Measurements from ENCODE around the gene ABI1. TPM values are rescaled to one million over a fixed set of nuclear protein-coding genes. Genes with fewer than 3 reads are reported as not detected.

Gene ABI1
- total and polyA plus RNA-seq, 2 donors (not counting 1 experiment from before 2014, with no cell fraction given): 29.4 to 74.3 TPM

DNA sequence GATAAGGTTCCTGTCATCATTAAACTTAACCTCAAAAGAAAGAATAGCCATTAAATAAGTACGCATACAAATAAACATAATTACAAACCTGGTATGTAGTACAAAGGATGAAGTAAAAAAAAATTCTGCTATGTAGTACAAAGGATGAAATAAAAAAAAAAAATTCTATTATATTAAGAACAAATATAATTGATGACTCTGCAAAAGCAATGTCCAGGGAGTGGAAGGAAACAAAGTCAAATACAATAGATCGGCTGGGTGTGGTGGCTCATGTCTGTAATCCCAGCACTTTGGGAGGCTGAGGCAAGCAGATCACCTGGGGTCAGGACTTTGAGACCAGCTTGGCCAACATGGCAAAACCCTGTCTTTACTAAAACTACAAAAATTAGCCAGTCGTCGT lies 56.9 kb downstream of the ABI1 start:
- Histone ChIP-seq H2AFZ (ENCODE audit: low read length) (no peak overlapping the region), H3K36me3 (ENCODE audit: control insufficient read depth, insufficient read depth, low read length) (no peaks in the 10 kb centered on the region), H3K9me3 (ENCODE audit: control insufficient read depth, insufficient read depth, low read depth, low read length) (no peaks in the 10 kb centered on the region), H4K20me1 (ENCODE audit: control insufficient read depth, extremely low read depth, insufficient read depth, low read length) (no peaks in the 10 kb centered on the region), H3K27me3 (ENCODE audit: control insufficient read depth, insufficient read depth, low read length) (no peaks in the 10 kb centered on the region), H3K4me3 (replicated peaks in 1 of 4; ENCODE audit: control extremely low read depth in 1 of 4, insufficient read depth in 1 of 4, low read depth in 3 of 4, low read length in 4 of 4) (no peak overlapping the region), H3K4me1 (ENCODE audit: control insufficient read depth, extremely low read depth, insufficient read depth, low read length) (no peaks in the 10 kb centered on the region), H3K27ac (ENCODE audit: insufficient read depth, low read length) (no peak overlapping the region), H3K9ac (ENCODE audit: insufficient read depth, low read length) (no peak overlapping the region), H3K4me2 (ENCODE audit: extremely low read depth, insufficient read depth, low read length) (no peak overlapping the region), H3K79me2 (ENCODE audit: control insufficient read depth, insufficient read depth, low read length) (peaks cover 37% of the 10 kb centered on the region)
- TF ChIP-seq, protein P1, sequence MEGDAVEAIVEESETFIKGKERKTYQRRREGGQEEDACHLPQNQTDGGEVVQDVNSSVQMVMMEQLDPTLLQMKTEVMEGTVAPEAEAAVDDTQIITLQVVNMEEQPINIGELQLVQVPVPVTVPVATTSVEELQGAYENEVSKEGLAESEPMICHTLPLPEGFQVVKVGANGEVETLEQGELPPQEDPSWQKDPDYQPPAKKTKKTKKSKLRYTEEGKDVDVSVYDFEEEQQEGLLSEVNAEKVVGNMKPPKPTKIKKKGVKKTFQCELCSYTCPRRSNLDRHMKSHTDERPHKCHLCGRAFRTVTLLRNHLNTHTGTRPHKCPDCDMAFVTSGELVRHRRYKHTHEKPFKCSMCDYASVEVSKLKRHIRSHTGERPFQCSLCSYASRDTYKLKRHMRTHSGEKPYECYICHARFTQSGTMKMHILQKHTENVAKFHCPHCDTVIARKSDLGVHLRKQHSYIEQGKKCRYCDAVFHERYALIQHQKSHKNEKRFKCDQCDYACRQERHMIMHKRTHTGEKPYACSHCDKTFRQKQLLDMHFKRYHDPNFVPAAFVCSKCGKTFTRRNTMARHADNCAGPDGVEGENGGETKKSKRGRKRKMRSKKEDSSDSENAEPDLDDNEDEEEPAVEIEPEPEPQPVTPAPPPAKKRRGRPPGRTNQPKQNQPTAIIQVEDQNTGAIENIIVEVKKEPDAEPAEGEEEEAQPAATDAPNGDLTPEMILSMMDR (conservative IDR thresholded peaks at IDR 0.05 in 1 of 2, IDR thresholded peaks at IDR 0.05 in 1 of 2; ENCODE audit: low read depth in 1 of 2, low read length in 2 of 2): no peak
- no peak for TF ChIP-seq EZH2 (IDR thresholded peaks at IDR 0.05; ENCODE audit: low read length, missing control alignments)
- no peak for DNase-seq (ENCODE audit: low read depth in 2 of 2)

DNA sequence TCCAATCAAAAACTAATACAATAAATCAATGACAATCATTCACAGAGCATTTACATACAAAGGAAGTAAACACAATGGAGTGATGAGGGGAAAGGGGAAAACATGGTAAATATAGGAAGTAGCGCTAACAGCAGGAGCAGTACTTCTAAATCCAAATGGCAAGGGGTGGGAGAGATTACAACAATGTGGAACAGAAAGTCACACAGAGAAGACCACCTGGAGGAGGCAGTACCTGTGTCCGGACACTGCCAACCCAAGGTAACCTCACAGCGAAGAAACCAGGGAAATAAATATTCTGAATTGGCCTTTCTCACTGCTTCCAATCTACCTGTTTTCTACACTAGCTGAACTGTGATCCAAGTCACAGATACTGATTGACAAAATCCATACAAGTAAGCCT lies 58.2 kb downstream of the ABI1 start:
- no peaks in the 10 kb centered on the region for H4K20me1 ChIP-seq (ENCODE audit: control insufficient read depth, extremely low read depth, insufficient read depth, low read length)
- H3K4me3 ChIP-seq (replicated peaks in 1 of 4; ENCODE audit: control extremely low read depth in 1 of 4, insufficient read depth in 1 of 4, low read depth in 3 of 4, low read length in 4 of 4): no peak overlapping the region
- no peak overlapping the region for H3K9ac ChIP-seq (ENCODE audit: insufficient read depth, low read length)
- H3K36me3 ChIP-seq (ENCODE audit: control insufficient read depth, insufficient read depth, low read length): no peaks in the 10 kb centered on the region
- H3K4me1 ChIP-seq (ENCODE audit: control insufficient read depth, extremely low read depth, insufficient read depth, low read length): no peaks in the 10 kb centered on the region
- no peak overlapping the region for H3K27ac ChIP-seq (ENCODE audit: insufficient read depth, low read length)
- H3K4me2 ChIP-seq (ENCODE audit: extremely low read depth, insufficient read depth, low read length): no peak overlapping the region
- H3K9me3 ChIP-seq (ENCODE audit: control insufficient read depth, insufficient read depth, low read depth, low read length): no peaks in the 10 kb centered on the region
- no peak for DNase-seq (ENCODE audit: low read depth in 2 of 2)
- TF ChIP-seq, protein P1 (conservative IDR thresholded peaks at IDR 0.05 in 1 of 2, IDR thresholded peaks at IDR 0.05 in 1 of 2; ENCODE audit: low read depth in 1 of 2, low read length in 2 of 2): no peak
- TF ChIP-seq EZH2 (IDR thresholded peaks at IDR 0.05; ENCODE audit: low read length, missing control alignments): no peak
- no peaks in the 10 kb centered on the region for H3K27me3 ChIP-seq (ENCODE audit: control insufficient read depth, insufficient read depth, low read length)
- H3K79me2 ChIP-seq (ENCODE audit: control insufficient read depth, insufficient read depth, low read length): peaks cover 42% of the 10 kb centered on the region
- H2AFZ ChIP-seq (ENCODE audit: low read length): no peak overlapping the region

DNA sequence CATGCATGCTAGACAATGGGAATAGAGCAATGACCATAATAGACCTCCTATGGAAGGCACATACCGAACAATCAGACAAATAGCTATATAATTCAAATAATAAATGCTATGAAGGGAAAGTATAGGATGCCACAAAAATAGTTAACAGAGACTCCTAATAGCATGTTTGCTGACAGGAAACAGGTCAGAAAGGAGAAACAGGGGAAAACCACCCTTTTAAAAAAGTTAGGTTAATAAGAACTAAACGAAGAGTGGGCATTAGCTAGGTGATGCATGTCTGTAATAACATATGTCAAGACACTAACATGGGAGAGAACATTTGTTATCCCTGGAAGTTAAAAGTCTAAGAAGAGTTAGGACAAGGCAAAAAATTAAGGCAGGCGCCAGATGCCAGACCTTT lies 58.9 kb downstream of the ABI1 start:
- DNase-seq (ENCODE audit: low read depth in 2 of 2): no peak
- H3K4me2 ChIP-seq (ENCODE audit: extremely low read depth, insufficient read depth, low read length): no peak overlapping the region
- H3K36me3 ChIP-seq (ENCODE audit: control insufficient read depth, insufficient read depth, low read length): no peaks in the 10 kb centered on the region
- no peaks in the 10 kb centered on the region for H3K27me3 ChIP-seq (ENCODE audit: control insufficient read depth, insufficient read depth, low read length)
- no peak overlapping the region for H3K4me3 ChIP-seq (replicated peaks in 1 of 4; ENCODE audit: control extremely low read depth in 1 of 4, insufficient read depth in 1 of 4, low read depth in 3 of 4, low read length in 4 of 4)
- H3K9me3 ChIP-seq (ENCODE audit: control insufficient read depth, insufficient read depth, low read depth, low read length): no peaks in the 10 kb centered on the region
- H3K79me2 ChIP-seq (ENCODE audit: control insufficient read depth, insufficient read depth, low read length): peaks cover 48% of the 10 kb centered on the region
- H3K4me1 ChIP-seq (ENCODE audit: control insufficient read depth, extremely low read depth, insufficient read depth, low read length): no peaks in the 10 kb centered on the region
- H2AFZ ChIP-seq (ENCODE audit: low read length): no peak overlapping the region
- no peak overlapping the region for H3K27ac ChIP-seq (ENCODE audit: insufficient read depth, low read length)
- H3K9ac ChIP-seq (ENCODE audit: insufficient read depth, low read length): no peak overlapping the region
- no peaks in the 10 kb centered on the region for H4K20me1 ChIP-seq (ENCODE audit: control insufficient read depth, extremely low read depth, insufficient read depth, low read length)
- TF ChIP-seq, protein P1 (conservative IDR thresholded peaks at IDR 0.05 in 1 of 2, IDR thresholded peaks at IDR 0.05 in 1 of 2; ENCODE audit: low read depth in 1 of 2, low read length in 2 of 2): no peak
- no peak for TF ChIP-seq EZH2 (IDR thresholded peaks at IDR 0.05; ENCODE audit: low read length, missing control alignments)

Measured in fibroblast of lung (primary cell).